ENCODE measurements around the gene BRK1.
"Not testable (repeated sequence)": the region's sequence is repeated elsewhere in the genome, so short reads cannot be mapped to it uniquely, and the experiment has no call there.

The BRK1 gene

DNA sequence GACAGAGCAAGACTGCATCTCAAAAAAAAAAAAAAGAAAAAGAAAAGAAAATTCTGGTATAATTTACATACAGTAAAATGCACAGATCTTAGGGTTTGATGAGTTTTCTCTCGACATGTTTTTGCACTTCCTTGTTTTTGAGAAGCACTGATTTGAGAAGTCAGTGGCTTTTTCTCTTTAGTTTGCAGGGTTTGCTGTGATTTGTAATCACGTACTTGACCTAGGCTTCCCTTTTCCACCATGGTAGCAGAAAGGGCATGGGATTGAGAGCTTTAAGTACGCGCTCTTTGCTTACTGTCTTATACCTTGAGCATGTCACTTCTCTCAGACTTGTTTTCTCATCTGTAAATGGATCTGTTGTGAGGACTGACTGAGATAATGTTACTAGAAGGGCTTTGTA lies 30.2 kb downstream of the BRK1 start:
- no peak for DNase-seq

DNA sequence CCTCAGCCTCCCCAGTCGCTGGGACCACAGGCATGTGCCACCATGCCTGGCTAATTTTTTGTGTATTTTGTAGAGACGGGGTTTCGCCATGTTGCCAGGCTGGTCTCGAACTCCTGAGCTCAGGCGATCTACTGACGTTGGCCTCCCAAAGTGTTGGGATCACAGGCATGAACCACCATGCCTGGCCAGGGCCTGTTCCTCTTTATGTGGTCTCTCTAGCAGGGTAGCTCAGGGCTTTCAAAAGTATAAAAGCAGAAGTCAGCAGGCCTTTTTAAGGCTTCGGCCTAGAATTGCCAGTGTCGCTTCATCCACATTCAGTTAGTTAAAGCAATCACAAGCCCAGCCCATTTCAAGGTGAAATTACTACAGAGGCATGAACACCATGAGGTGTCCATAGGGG lies 33.8 kb downstream of the BRK1 start:
- DNase-seq = no peak

DNA sequence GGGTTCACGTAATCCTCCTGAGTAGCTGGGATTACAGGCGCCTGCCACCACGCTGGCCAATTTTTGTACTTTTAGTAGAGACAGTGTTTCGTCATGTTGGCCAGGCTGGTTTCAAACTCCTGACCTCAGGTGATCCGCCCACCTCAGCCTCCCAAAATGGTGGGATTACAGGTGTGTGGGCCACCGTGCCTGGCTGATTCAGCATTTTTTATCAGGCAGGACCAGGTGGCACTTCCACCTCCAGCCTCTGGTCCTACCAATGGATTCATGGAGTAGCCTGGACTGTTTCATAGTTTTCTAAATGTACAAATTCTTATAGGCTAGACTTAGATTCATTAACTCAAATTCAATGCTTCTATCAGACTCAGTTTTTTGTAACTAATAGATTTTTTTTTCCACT lies 35.5 kb downstream of the BRK1 start:
- no peak for DNase-seq

DNA sequence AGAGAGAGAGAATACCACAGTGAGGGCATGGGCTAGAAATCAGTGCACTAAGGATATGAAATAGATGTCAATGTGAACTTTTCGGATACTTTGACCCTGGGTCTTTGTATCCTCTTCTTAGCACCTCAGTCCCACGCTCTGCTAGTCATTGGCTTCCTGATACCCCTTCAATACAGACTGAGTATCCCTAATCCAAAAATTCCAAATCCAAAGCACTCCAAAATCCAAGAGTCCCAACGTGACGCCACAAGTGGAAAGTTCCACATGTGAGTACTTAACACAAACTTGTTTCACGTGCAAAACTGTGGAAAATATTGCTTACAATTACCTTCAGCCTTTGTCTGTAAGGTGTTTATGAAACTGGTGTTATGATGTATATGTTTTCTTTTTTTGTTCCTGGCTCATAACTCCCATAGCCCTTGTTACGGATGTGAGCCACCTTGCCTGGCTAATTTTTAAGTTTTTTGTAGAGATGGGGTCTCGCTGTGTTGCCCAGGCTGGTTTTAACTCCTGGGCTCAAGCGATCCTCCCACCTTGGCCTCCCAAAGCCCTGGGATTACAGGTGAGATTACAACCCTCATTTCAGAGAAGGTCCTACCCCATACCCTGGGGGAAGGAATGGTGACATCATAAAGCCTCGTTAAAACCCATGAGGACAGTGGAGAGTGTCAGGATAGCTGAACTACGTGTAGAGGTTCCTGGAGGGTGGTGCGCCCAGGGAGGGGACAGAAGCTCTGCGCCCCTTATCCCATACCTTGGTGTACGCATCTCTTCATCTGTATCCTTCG lies 39.1 kb downstream of the BRK1 start:
- DNase-seq = no peak

DNA sequence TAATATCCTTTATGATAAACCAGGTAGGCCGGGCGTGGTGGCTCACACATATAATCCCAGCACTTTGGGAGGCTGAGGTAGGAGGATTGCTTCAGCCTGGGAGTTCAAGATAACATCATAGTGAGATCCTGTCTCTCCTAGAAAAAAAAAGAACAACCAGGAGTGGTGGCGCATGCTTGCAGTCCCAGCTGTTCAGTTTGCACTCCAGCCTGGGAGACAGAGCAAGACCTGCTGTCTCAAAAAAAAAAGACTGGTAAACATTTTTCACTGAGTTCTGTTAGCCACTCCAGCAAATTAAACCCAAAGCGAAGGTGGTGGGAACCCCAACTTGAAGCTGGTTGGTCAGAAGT lies 39.6 kb downstream of the BRK1 start:
- DNase-seq = no peak

DNA sequence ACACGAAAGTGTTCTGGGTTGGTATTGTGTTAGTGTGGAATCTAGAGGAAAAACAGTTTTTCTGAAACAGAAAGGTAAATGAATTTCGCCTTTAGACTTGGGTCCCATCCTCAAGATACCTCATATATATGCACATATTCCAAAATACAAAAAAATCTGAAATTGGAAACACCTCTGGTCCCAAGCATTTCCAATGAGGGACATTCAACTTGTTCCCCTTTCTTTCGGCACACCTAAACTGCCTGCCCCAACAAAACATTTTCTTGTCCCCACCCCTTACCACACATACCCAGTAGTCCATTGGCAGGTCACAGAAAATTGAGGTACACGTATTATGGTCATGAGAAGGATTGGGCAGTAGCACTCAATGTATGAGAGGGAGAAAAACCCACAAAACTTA lies 40.2 kb downstream of the BRK1 start:
- DNase-seq = no peak

DNA sequence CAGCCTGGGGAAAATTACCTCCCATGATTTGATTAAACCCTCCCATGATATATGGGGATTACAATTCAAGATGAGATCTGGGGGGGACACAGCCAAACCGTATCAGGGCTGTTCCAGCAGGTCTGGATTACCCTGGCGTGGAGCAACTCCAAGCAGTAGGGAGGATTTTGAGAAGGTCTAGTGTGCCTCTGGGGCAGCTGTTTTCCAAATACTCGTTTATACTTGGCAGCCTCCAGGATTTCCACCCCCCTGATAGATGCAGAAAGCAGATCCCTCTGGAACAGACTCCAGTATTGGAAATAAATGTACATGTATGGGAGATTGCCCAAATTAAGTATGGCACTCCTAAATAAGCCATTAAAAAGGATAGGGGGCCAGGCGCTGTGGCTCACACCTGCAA lies 41.6 kb downstream of the BRK1 start:
- DNase-seq = no peak

DNA sequence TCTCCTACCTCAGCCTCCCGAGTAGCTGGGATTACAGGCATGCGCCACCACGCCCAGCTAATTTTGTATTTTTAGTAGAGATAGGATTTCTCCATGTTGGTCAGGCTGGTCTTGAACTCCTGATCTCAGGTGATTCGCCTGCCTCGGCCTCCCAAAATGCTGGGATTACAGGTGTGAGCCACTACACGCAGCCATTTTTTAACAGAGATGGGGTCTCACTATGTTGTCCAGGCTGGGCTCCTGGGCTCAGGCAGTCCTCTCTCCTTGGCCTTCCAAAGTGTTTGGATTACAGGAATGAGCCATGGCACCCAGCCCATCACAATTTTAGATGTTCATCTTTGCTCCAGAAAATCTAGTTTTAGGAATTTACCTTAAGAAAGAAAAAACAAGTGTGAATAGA lies 43.1 kb downstream of the BRK1 start:
- not testable (repeated sequence) for DNase-seq

DNA sequence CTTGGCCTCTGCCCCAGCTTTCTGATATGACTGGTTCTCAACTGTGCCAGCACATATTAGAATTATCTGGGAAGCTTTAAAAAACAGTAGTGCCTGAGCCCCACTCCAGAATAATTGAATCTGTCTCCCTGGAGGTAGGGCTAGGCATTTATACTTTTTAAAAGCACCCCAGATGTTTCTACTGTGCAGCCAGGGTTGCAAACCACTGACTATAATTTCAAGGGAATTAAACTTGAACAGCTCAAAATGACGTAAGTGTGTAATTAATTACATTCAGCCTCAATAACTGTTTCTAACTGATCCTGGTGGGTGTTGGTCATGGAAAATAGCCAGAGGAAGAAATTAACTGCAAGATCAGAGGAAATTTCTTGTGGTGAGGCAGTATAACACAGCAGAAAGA lies 44.9 kb downstream of the BRK1 start:
- no peak for DNase-seq

DNA sequence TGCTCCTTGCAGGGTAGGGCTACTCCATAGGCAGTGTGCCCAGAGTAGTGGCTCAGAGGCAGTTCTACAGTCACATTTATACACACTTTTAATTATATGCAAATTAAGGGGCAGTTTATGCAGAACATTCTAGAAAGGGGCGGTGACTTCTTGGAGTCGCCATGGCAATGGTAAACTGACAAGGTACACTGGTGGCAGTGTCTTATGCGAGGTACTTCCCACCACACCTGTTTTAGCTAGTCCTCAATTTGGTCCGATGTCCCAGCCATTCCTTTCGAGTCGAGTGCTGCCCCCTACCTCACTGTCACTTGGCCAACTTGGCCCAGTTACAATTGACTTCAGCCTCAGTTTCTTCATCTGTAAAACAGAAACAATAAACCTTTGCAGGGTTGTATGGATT lies 45.5 kb downstream of the BRK1 start:
- no peak for DNase-seq

DNA sequence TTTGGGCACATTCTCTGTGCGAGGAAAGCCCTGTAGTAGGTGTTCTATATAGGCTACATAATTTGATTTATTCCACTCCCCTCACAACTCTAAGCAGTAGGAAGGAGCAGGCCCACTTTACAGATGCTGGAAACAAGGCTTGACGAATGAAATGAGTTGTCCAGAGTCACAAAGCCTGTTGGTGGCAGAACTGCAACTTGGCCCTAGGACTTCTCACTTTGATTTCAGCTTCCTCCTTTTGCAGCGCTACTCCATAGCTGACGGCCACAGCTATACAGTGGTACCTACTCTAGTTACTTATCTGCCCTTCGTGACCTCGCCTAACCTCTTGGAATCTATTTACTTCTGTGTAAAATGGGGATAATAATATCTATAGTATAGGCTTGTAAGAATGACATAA lies 46.7 kb downstream of the BRK1 start:
- DNase-seq = no peak

DNA sequence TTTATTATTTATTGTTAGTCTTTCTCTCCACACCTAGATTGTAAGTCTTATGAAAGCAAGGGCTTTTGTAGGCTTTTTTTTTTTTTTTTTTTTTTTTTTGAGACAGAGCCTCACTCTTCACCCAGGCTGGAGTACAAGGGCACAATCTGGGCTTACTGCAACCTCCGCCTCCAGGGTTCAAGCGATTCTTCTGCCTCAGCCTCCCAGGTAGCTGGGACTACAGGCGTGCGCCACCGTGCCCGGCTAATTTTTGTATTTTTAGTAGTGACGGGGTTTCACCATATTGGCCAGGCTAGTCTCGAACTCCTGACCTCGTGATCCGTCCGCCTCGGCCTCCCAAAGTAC lies 48.7 kb downstream of the BRK1 start:
- DNase-seq = not testable (repeated sequence)

DNA sequence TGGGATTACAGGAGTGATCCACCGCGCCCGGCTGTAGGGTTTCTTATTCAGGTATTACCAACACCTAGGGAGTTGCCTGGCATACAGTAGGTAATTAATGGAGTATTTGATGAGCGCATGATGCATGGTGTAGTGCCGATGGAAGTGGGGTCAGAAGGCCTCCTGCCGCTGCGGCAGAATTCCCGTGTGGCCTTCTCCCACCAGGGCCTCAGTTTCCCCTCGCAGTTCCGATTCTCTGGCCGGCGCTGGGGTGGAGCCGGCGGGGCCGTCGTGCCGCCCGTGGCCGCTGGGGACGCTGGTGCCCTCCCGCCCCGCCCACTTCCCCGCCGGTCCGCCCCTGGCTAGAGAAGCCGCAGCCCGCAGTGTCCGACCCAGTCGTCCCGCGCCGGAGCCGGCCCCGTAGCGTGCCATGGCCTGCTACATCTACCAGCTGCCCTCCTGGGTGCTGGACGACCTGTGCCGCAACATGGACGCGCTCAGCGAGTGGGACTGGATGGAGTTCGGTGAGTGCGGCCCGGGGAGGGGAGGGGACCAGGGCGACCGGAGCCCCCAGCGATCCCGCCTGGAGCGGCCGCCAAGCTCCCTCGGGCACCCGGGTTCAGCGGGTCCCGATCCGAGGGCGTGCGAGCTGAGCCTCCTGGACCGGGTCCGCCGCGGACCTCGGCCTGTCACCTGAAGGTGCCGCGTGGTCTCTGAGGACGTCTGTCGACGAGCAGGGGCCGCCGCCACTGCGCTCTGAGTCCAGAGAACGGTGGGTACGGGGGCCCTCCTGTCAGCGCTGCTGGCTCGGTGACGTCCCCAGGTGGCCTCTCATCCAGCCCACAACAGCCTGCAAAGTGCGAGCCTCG lies 49.3 kb downstream of the BRK1 start, which contains the start of gene IRAK2:
Gene IRAK2 (plus strand): TSS at position 374 of the 848 bp plus-strand sequence. CDS start 36 bp downstream, at position 410.
- peak in 12 of 14 donors; percentile 21 to 77 (median 52) for DNase-seq

DNA sequence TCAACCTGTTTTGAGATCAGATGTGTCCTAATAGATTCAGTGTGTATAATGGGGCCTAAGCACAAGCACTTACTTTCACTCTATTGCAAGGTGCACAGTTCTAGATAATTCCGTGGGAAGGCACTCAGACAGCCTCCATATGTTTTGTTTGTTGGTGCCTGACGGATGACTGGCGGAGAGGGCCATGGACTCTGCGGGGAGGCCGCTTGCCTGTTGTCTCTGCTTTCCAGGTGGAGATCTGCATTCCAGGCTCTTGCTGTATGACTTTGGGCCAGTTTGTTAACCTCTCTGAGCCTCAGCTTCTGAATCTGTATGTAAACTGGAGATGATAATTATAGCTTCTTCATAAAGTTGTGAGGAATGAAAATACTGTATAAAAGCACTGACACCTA lies 50.7 kb downstream of the BRK1 start:
- DNase-seq = peak in 1 of 14 donors; percentile 62

DNA sequence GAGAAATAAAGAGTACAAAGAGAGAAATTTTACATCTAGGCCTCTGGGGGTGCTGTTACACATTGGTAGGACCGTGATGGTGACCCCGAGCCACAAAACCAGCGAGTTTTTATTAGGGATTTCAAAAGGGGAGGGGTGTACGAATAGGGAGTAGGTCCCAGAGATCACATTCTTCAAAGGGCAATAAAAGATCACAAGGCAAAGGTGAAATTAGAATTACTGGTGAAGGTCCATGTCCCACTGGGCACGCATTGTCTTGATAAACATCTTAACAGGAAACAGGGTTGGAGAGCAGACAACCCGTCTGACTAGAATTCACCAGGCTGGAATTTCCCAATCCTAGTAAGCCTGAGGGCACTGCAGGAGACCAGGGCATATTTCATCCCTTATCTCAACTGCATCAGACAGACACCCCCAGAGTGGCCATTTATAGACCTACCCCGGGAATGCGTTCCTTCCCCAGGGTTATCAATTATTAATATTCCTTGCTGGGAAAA lies 53.6 kb downstream of the BRK1 start:
- DNase-seq = no peak

DNA sequence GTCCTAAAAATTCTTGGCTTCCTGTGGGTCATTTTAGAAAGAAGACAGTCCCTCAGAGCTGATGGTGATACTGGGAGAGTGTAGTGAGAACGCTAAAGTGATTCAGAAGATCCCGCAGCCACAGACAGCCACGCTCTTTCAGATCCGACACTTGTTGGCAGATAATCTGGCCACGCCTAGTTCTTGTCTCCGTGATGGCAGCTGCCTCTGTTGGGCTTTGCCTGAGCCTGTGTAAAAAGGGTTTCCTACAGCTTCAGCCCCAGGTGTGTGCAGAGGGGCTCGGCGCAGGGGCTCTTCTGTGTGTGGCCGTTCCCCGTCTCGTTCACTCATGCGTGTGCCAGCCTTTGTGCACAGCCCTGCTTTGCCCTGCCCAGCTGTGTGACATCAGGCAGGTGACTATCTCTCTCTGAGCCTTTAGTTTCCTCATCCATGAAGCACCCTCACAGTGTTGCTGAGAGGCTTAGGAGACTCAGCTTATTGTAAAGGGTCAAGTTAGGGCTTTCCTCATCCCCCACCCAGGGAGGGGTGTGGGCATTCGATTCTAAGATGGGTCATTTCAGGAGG lies 55.5 kb downstream of the BRK1 start:
- DNase-seq = no peak

DNA sequence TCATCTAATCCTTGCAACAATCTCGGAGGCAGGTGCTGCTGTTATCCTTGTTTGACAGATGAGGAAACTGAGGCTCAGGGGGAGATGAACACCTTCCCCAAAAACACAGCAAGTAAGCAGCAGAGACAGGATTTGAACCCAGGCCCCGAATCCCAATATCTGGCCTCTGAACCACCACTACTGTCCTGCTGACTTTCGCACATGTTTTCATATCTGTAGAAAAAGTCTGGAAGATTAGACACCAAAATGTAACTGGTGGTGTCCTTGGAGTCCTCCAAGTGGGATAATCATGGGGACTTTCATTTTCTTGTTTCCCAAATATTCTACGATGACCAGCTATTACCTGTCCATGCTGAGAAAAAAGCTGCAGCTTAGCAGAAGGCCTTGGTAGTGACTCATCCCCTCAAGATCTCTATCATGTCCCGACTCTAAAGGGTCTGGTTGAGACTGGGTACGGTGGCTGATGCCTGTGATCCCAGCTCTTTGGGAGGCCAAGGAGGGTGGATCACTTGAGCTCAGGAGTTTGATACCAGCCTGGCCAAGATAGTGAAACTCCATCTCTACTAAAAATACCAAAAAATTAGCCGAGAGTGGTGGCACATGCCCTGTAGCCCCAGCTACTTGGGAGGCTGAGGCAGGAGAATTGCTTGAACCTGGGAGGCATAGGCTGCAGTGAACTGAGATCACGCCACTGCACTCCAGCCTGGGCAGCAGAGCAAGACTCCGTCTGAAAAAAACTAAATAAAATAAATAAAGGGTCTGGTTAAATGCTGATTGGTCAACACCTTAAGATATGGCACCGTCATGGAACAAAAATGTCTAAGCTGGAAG lies 57.8 kb downstream of the BRK1 start:
- no peak for DNase-seq

DNA sequence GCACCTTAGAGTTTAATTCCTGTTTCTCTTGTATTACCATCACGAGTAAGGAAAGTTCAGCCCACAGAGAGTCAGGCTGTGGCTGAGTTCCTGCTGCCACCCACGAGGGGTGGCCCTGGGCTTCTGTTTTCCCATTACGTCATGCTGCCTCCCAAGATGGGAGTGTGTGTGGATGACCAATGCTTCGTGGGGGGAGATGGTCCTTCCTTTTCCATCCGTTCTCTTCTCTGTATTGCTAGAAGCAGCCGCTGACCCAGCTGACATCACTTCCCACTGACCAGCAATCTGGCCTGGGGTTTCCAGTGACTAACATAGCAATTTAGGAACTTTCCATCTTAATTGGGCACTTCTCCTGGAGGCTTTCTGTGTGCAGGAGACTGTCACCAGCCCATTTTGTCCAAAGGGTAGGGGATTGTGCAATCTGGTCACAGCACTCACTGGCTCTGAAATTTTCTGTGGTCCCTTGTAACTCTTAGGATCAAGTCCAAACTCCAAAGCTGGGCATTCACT lies 58.5 kb downstream of the BRK1 start:
- peak in 10 of 14 donors; percentile 17 to 83 (median 59) for DNase-seq

DNA sequence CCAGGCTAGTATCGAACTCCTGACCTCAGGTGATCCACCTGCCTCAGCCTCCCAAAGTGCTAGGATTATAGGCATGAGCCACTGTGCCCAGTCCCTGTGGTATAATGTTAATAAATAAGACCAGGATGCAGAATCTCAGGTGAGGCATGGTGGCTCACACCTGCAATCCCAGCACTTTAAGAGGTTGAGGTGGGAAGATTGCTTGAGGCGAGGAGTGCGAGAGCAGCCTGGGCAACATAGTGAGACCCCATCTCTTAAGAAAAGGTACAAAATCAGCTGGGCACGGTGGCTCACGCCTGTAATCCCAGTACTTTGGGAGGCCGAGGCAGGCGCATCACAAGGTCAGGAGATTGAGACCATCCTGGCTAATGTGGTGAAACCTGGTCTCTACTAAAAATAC lies 59.9 kb downstream of the BRK1 start:
- not testable (repeated sequence) for DNase-seq

DNA sequence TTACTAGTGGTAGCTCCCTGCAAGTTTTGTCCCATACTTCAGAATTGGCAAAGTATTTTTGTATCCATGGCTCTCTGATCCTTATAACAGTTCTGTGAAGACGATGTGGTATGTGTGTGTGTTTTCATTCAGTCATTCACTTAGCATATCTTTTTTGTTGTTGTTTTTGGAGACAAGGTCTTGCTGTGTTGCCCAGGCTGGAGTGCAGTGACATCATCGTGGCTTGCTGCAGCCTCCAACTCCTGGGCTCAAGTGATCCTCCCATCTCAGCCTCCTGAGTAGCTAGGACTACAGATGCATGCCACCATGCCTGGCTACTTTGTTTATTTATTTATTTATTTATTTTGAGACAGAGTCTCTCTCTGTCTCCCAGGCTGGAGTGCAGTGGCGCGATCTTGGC lies 60.7 kb downstream of the BRK1 start:
- DNase-seq = not testable (repeated sequence)
